Body of pancreas (tissue), 4 donors: ENCODE results near the gene ZSWIM1.

Source experiments
- CTCF ChIP-seq, 7 experiments: fragments of 450-650 bp in 4 of 7; fragments of 200-600 bp in 3 of 7; sonication (generic) in 3 of 7; IDR thresholded peaks; one replicate each; pipeline ENCODE4 v1.5.1; 2016 to 2019; ENCODE audit warnings: antibody characterized with exemption in 7 of 7
- POLR2A ChIP-seq, 3 donors: fragments of 450-650 bp; IDR thresholded peaks; one replicate each; pipeline ENCODE4 v1.6.1; 2016; ENCODE audit warnings: antibody characterized with exemption in 3 of 3, mild to moderate bottlenecking in 2 of 3

- no peak for TF ChIP-seq CTCF (IDR thresholded peaks at IDR 0.05)
- no peak for TF ChIP-seq POLR2A (IDR thresholded peaks at IDR 0.05)
These were observed 12.8 kb downstream of the ZSWIM1 start for GRCh38 chr20:45893831-45894230.
